Heart left ventricle (tissue), 13 donors: ENCODE data around the gene SEC14L1.

ENCODE experiments used
- CTCF ChIP-seq, 12 donors: fragments of 200-600 bp; sonication (generic) in 4 of 12; IDR thresholded peaks; one replicate each; pipeline versions ENCODE4 v1.5.0 to v1.8.0; 2018 to 2022; ENCODE audit warnings: antibody characterized with exemption in 12 of 12, mild to moderate bottlenecking in 5 of 12
- POLR2A ChIP-seq, 2 donors: fragments of 450-650 bp; IDR thresholded peaks; one replicate each; pipeline ENCODE4 v1.6.1; 2017; ENCODE audit warnings: antibody characterized with exemption in 2 of 2, mild to moderate bottlenecking in 2 of 2, moderate library complexity in 2 of 2
- donor health status: ischemic (EF 13 %, LVEDD 7.1; RV severe dilation, severe dysfunction).
- donor health status: DM: no; HTN: yes; CAD: no.
- donor health status: DM: no; HTN: no; CAD: no.
- donor health status: ischemic (EF 25% LVEDD 6.9; RV normal size, moderate dysfunction).
- donor health status: ischemic (EF 25% LVEDD 5.7; RV mildly dilated, moderate dysfunction).
- donor health status: ischemic (EF 35%, LVEDD 5.7; RV mildly dilated, moderate dysfunction).
- donor health status: nonischemic (EF 11% LVEDD 7.7; RV severe dilation, severe dysfunction).
- donor health status: DM: yes; HTN: yes; CAD: no.
- donor health status: PGD.
- donor health status: ischemic (EF 29% LVEDD 5.4; RV normal size, mild dysfunction).
- donor health status: nonischemic (EF 23%, LVEDD 6.1; RV moderate dilation, normal function).

- TF ChIP-seq POLR2A (IDR thresholded peaks at IDR 0.05) (no peak), CTCF (IDR thresholded peaks at IDR 0.05) (no peak)
Measured at GRCh38 chr17:77128896-77129567, 11.7 kb upstream of the SEC14L1 start.
